IPS-15b (cell line): ENCODE data around the gene CPM.

Source experiments
- H3K27me3 ChIP-seq: one replicate; pipeline ENCODE4 v1.6.1; 2013; ENCODE audit warnings: low read length; ENCODE audit not compliant: control insufficient read depth, insufficient read depth
- H3K36me3 ChIP-seq: one replicate; pipeline ENCODE4 v1.6.1; 2013; ENCODE audit warnings: low read length; ENCODE audit not compliant: control insufficient read depth, insufficient read depth
- H3K4me1 ChIP-seq: one replicate; pipeline ENCODE4 v1.6.1; 2013; ENCODE audit warnings: mild to moderate bottlenecking, low read length; ENCODE audit not compliant: control insufficient read depth, insufficient read depth
- H3K4me3 ChIP-seq: one replicate; pipeline ENCODE4 v1.5.1; 2013; ENCODE audit warnings: low read depth, low read length
- H3K9ac ChIP-seq: one replicate; pipeline ENCODE4 v1.6.1; 2013; ENCODE audit warnings: low read depth, mild to moderate bottlenecking, low read length
- H3K9me3 ChIP-seq: one replicate; pipeline ENCODE4 v1.6.1; 2013; ENCODE audit warnings: mild to moderate bottlenecking, low read length; ENCODE audit not compliant: control insufficient read depth, insufficient read depth

The CPM gene

GRCh38 chr12:68886636-68887572 lies 46.1 kb downstream of the CPM start:
- H3K4me1 ChIP-seq: no peaks in the 10 kb centered on the region
- H3K4me3 ChIP-seq: no peak overlapping the region
- no peaks in the 10 kb centered on the region for H3K9me3 ChIP-seq
- no peaks in the 10 kb centered on the region for H3K36me3 ChIP-seq
- H3K27me3 ChIP-seq: no peaks in the 10 kb centered on the region
- no peak overlapping the region for H3K9ac ChIP-seq

GRCh38 chr12:68885381-68885780 lies 47.6 kb downstream of the CPM start:
- Histone ChIP-seq H3K36me3 (no peaks in the 10 kb centered on the region), H3K27me3 (no peaks in the 10 kb centered on the region), H3K9me3 (no peaks in the 10 kb centered on the region), H3K4me3 (no peak overlapping the region), H3K4me1 (no peaks in the 10 kb centered on the region), H3K9ac (no peak overlapping the region)

- H3K9me3 ChIP-seq: no peaks in the 10 kb centered on the region
- H3K4me1 ChIP-seq: no peaks in the 10 kb centered on the region
- H3K9ac ChIP-seq: no peak overlapping the region
- no peaks in the 10 kb centered on the region for H3K27me3 ChIP-seq
- no peaks in the 10 kb centered on the region for H3K36me3 ChIP-seq
- no peak overlapping the region for H3K4me3 ChIP-seq
Observed at GRCh38 chr12:68884251-68884650, 48.7 kb downstream of the CPM start.

GRCh38 chr12:68883151-68883550 lies 49.8 kb downstream of the CPM start:
- H3K9me3 ChIP-seq: no peaks in the 10 kb centered on the region
- H3K36me3 ChIP-seq: no peaks in the 10 kb centered on the region
- H3K9ac ChIP-seq: no peak overlapping the region
- no peaks in the 10 kb centered on the region for H3K4me1 ChIP-seq
- no peak overlapping the region for H3K4me3 ChIP-seq
- no peaks in the 10 kb centered on the region for H3K27me3 ChIP-seq

- Histone ChIP-seq H3K9me3 (no peaks in the 10 kb centered on the region), H3K9ac (no peak overlapping the region), H3K4me1 (no peaks in the 10 kb centered on the region), H3K27me3 (no peaks in the 10 kb centered on the region), H3K36me3 (no peaks in the 10 kb centered on the region), H3K4me3 (no peak overlapping the region)
Observed at GRCh38 chr12:68882251-68882964, 50.6 kb downstream of the CPM start.

GRCh38 chr12:68880660-68881325 lies 52.2 kb downstream of the CPM start:
- Histone ChIP-seq H3K36me3 (no peaks in the 10 kb centered on the region), H3K9me3 (no peaks in the 10 kb centered on the region), H3K27me3 (no peaks in the 10 kb centered on the region), H3K4me3 (no peak overlapping the region), H3K4me1 (no peaks in the 10 kb centered on the region), H3K9ac (no peak overlapping the region)

GRCh38 chr12:68878846-68879245 lies 54.1 kb downstream of the CPM start:
- Histone ChIP-seq H3K4me3 (no peak overlapping the region), H3K36me3 (no peaks in the 10 kb centered on the region), H3K9me3 (no peaks in the 10 kb centered on the region), H3K27me3 (no peaks in the 10 kb centered on the region), H3K4me1 (no peaks in the 10 kb centered on the region), H3K9ac (no peak overlapping the region)

- Histone ChIP-seq H3K4me3 (no peak overlapping the region), H3K9me3 (no peaks in the 10 kb centered on the region), H3K36me3 (no peaks in the 10 kb centered on the region), H3K27me3 (no peaks in the 10 kb centered on the region), H3K4me1 (no peaks in the 10 kb centered on the region), H3K9ac (no peak overlapping the region)
Observed at GRCh38 chr12:68878283-68878682, 54.7 kb downstream of the CPM start.

GRCh38 chr12:68877583-68877982 lies 55.4 kb downstream of the CPM start:
- Histone ChIP-seq H3K4me3 (no peak overlapping the region), H3K27me3 (no peaks in the 10 kb centered on the region), H3K9me3 (no peaks in the 10 kb centered on the region), H3K4me1 (no peaks in the 10 kb centered on the region), H3K36me3 (no peaks in the 10 kb centered on the region), H3K9ac (no peak overlapping the region)

- no peaks in the 10 kb centered on the region for H3K4me1 ChIP-seq
- H3K4me3 ChIP-seq: no peak overlapping the region
- no peaks in the 10 kb centered on the region for H3K9me3 ChIP-seq
- H3K27me3 ChIP-seq: no peaks in the 10 kb centered on the region
- H3K36me3 ChIP-seq: no peaks in the 10 kb centered on the region
- H3K9ac ChIP-seq: no peak overlapping the region
Observed at GRCh38 chr12:68876461-68876860, 56.5 kb downstream of the CPM start.

GRCh38 chr12:68873316-68873715 lies 59.7 kb downstream of the CPM start:
- Histone ChIP-seq H3K36me3 (peaks cover 1% of the 10 kb centered on the region), H3K9ac (no peak overlapping the region), H3K27me3 (no peaks in the 10 kb centered on the region), H3K4me1 (no peaks in the 10 kb centered on the region), H3K9me3 (no peaks in the 10 kb centered on the region), H3K4me3 (no peak overlapping the region)
